GM23338 (cell line): ENCODE measurements around the gene DNAH17. TPM values are rescaled to one million over a fixed set of nuclear protein-coding genes. Genes with fewer than 3 reads are reported as not detected.

Experiments used
- ATAC-seq: fragments of 200-7000 bp; cut with Tn5 transposase; 3 replicates; pipeline ENCODE4 v1.9.1; 2020
- DNase-seq: peaks from one replicate; pipeline ENCODE4 v3.0.0-alpha.2; 2015; ENCODE audit warnings: low spot score
- H2AFZ ChIP-seq: fragments of 200-600 bp; sonication (generic); 2 replicates; pipeline ENCODE4 v1.8.0; 2016; ENCODE audit warnings: antibody characterized with exemption, mild to moderate bottlenecking, moderate library complexity
- H3F3A ChIP-seq: fragments of 200-600 bp; sonication (generic); replicated peaks from 2 replicates; pipeline ENCODE4 v1.8.0; 2017; ENCODE audit warnings: antibody characterized with exemption, mixed run types, low read depth
- H3K27ac ChIP-seq: fragments of 200-600 bp; sonication (generic); 2 replicates; pipeline ENCODE4 v1.6.1; 2016; ENCODE audit warnings: low read depth
- H3K27me3 ChIP-seq: fragments of 200-600 bp; sonication (generic); 2 replicates; pipeline ENCODE4 v1.8.0; 2016; ENCODE audit warnings: mild to moderate bottlenecking, mixed run types, moderate library complexity; ENCODE audit not compliant: insufficient read depth
- H3K36me3 ChIP-seq: fragments of 200-600 bp; sonication (generic); 2 replicates; pipeline ENCODE4 v1.8.0; 2016; ENCODE audit warnings: mild to moderate bottlenecking; ENCODE audit not compliant: insufficient read depth
- H3K4me1 ChIP-seq: fragments of 200-600 bp; sonication (generic); 2 replicates; pipeline ENCODE4 v1.8.0; 2016; ENCODE audit warnings: mild to moderate bottlenecking, moderate library complexity; ENCODE audit not compliant: insufficient read depth
- H3K4me2 ChIP-seq: fragments of 200-600 bp; sonication (generic); 2 replicates; pipeline ENCODE4 v1.7.1; 2017; ENCODE audit warnings: mixed run types
- H3K4me3 ChIP-seq: fragments of 200-600 bp; sonication (generic); 2 replicates; pipeline ENCODE4 v1.6.1; 2016; ENCODE audit warnings: mixed run types
- H3K79me2 ChIP-seq: fragments of 200-600 bp; sonication (generic); replicated peaks from 2 replicates; pipeline ENCODE4 v1.8.0; 2017; ENCODE audit warnings: mild to moderate bottlenecking; ENCODE audit not compliant: insufficient read depth
- H3K9me2 ChIP-seq: fragments of 200-600 bp; sonication (generic); 2 replicates; pipeline ENCODE4 v1.8.0; 2017; ENCODE audit not compliant: insufficient read depth
- H4K20me1 ChIP-seq: fragments of 200-600 bp; sonication (generic); replicated peaks from 2 replicates; pipeline ENCODE4 v1.8.0; 2017; ENCODE audit warnings: mild to moderate bottlenecking; ENCODE audit not compliant: insufficient read depth
- H3K27ac Mint-ChIP-seq: 2 replicates; pipeline ENCODE4 v1.8.0; 2020; ENCODE audit warnings: inconsistent platforms, mild to moderate bottlenecking, moderate library complexity, mixed read lengths
- H3K27me3 Mint-ChIP-seq: 3 replicates; pipeline ENCODE4 v1.8.0; 2022; ENCODE audit warnings: low read depth, mild to moderate bottlenecking, moderate library complexity, mixed read lengths, inconsistent platforms; ENCODE audit not compliant: insufficient read depth, poor library complexity
- H3K36me3 Mint-ChIP-seq: 3 replicates; pipeline ENCODE4 v1.8.0; 2021; ENCODE audit warnings: low read depth, mild to moderate bottlenecking, inconsistent platforms, moderate library complexity, mixed read lengths
- H3K4me1 Mint-ChIP-seq: 3 replicates; pipeline ENCODE4 v1.8.0; 2020; ENCODE audit warnings: mild to moderate bottlenecking, inconsistent platforms, mixed read lengths
- H3K4me3 Mint-ChIP-seq: 3 replicates; pipeline ENCODE4 v1.8.0; 2021; ENCODE audit warnings: moderate library complexity, mild to moderate bottlenecking, inconsistent platforms, mixed read lengths
- H3K9me3 Mint-ChIP-seq: 3 replicates; pipeline ENCODE4 v1.8.0; 2020; ENCODE audit warnings: moderate library complexity, mild to moderate bottlenecking, inconsistent platforms, mixed read lengths
- CREB1 ChIP-seq: fragments of 250-450 bp; sonication (Bioruptor Pico); IDR thresholded peaks from 2 replicates; pipeline ENCODE4 v1.5.0; 2020; ENCODE audit warnings: low read depth, mild to moderate bottlenecking, moderate library complexity
- CTCF ChIP-seq, 2 experiments: fragments of 200-600 bp in 1 of 2; sonication (generic) in 1 of 2; conservative IDR thresholded peaks; 2 replicates each; pipeline versions ENCODE4 v1.5.1 to v1.6.1; 2016 to 2017; ENCODE audit warnings: antibody characterized with exemption in 2 of 2, low read depth in 2 of 2, mild to moderate bottlenecking in 2 of 2, moderate library complexity in 1 of 2
- ETS1 ChIP-seq: IDR thresholded peaks from 2 replicates; pipeline ENCODE4 v1.6.1; 2016; ENCODE audit warnings: antibody characterized with exemption
- EZH2 ChIP-seq: fragments of 200-600 bp; sonication (generic); IDR thresholded peaks from one replicate; pipeline ENCODE4 v1.8.0; 2017; ENCODE audit warnings: antibody characterized with exemption, mild to moderate bottlenecking, low read depth; ENCODE audit not compliant: unreplicated experiment
- EZH2phosphoT487 ChIP-seq: fragments of 200-600 bp; sonication (generic); IDR thresholded peaks from one replicate; pipeline ENCODE4 v1.8.1; 2018; ENCODE audit warnings: antibody characterized with exemption; ENCODE audit not compliant: unreplicated experiment
- JUNB ChIP-seq: IDR thresholded peaks from one replicate; pipeline ENCODE4 v1.6.1; 2016; ENCODE audit warnings: antibody characterized with exemption; ENCODE audit not compliant: unreplicated experiment
- NANOG ChIP-seq: IDR thresholded peaks from 2 replicates; pipeline ENCODE4 v1.6.1; 2016; ENCODE audit warnings: antibody characterized with exemption, borderline replicate concordance
- POLR2AphosphoS5 ChIP-seq: IDR thresholded peaks from 2 replicates; pipeline ENCODE4 v1.6.1; 2016; ENCODE audit warnings: antibody characterized with exemption, low read depth
- STAT1 ChIP-seq: IDR thresholded peaks from one replicate; pipeline ENCODE4 v1.6.1; 2016; ENCODE audit warnings: antibody characterized with exemption; ENCODE audit not compliant: unreplicated experiment
- ZNF114 ChIP-seq: fragments of 250-450 bp; sonication (Bioruptor Pico); IDR thresholded peaks from 2 replicates; pipeline ENCODE4 v1.5.0; 2020; ENCODE audit warnings: mild to moderate bottlenecking, moderate library complexity
- ZNF331 ChIP-seq: fragments of 250-450 bp; sonication (Bioruptor Pico); IDR thresholded peaks from 2 replicates; pipeline ENCODE4 v1.5.0; 2020; ENCODE audit warnings: low read depth, mild to moderate bottlenecking, moderate library complexity
- ZNF462 ChIP-seq: fragments of 250-450 bp; sonication (Bioruptor Pico); IDR thresholded peaks from 2 replicates; pipeline ENCODE4 v1.5.0; 2020; ENCODE audit warnings: mild to moderate bottlenecking, moderate library complexity
- polyA plus RNA-seq: library from polyadenylated mRNA; unstranded; fragments of >200 nt; fragmentation: Nextera tagmentation; extraction: Ambion mirVana; gene quantifications from 2 replicates; pipeline ENCODE4 v1.2.1, GENCODE V29; 2016
- total RNA-seq: library from RNA; depleted of rRNA; stranded (reverse); fragments of >200 nt; shearing (Covaris generic); gene quantifications from 2 replicates; pipeline ENCODE4 v1.2.3, GENCODE V29; 2014
- TF ChIP-seq, protein P1 (sequence below): IDR thresholded peaks from one replicate; pipeline ENCODE4 v1.6.1; 2018; ENCODE audit warnings: antibody characterized with exemption; ENCODE audit not compliant: unreplicated experiment

DNAH17 gene
- total and polyA plus RNA-seq, 2 experiments from 2014 or later: 0.59 to 2.0 TPM

DNA sequence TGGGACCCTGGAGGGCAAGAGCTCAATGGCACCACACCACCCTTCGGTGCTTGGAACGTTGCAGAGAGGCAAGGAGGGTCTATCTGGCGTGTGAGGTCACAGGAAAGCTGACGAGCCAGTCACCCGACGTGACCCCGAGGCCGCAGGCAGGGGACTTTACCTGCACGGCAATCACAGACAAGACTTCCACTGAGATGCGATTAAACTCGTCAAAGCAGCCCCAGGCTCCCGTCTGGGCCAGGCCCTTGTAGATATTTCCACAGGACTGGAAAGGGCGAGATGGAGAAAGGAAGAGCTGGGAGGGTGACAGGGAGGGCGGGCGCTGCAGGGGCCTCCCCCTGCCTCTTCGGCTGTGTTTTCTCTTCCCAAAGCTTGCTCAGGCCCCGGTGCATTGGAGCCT lies 78.3 kb downstream of the DNAH17 start:
- no peak for TF ChIP-seq STAT1
- TF ChIP-seq, protein P1, sequence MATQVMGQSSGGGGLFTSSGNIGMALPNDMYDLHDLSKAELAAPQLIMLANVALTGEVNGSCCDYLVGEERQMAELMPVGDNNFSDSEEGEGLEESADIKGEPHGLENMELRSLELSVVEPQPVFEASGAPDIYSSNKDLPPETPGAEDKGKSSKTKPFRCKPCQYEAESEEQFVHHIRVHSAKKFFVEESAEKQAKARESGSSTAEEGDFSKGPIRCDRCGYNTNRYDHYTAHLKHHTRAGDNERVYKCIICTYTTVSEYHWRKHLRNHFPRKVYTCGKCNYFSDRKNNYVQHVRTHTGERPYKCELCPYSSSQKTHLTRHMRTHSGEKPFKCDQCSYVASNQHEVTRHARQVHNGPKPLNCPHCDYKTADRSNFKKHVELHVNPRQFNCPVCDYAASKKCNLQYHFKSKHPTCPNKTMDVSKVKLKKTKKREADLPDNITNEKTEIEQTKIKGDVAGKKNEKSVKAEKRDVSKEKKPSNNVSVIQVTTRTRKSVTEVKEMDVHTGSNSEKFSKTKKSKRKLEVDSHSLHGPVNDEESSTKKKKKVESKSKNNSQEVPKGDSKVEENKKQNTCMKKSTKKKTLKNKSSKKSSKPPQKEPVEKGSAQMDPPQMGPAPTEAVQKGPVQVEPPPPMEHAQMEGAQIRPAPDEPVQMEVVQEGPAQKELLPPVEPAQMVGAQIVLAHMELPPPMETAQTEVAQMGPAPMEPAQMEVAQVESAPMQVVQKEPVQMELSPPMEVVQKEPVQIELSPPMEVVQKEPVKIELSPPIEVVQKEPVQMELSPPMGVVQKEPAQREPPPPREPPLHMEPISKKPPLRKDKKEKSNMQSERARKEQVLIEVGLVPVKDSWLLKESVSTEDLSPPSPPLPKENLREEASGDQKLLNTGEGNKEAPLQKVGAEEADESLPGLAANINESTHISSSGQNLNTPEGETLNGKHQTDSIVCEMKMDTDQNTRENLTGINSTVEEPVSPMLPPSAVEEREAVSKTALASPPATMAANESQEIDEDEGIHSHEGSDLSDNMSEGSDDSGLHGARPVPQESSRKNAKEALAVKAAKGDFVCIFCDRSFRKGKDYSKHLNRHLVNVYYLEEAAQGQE: no peak
- TF ChIP-seq ZNF331 (CRISPR knock-in tag): no peak
- no peak for TF ChIP-seq POLR2AphosphoS5
- no peak for TF ChIP-seq CTCF (conservative IDR thresholded peaks at IDR 0.05; ENCODE audit: low read depth in 2 of 2)
- no peak for TF ChIP-seq ZNF114 (CRISPR knock-in tag)
- no peak for TF ChIP-seq CREB1 (CRISPR knock-in tag)
- no peak for TF ChIP-seq ZNF462 (CRISPR knock-in tag)
- no peak for TF ChIP-seq NANOG
- no peak for TF ChIP-seq EZH2
- TF ChIP-seq ETS1: no peak
- TF ChIP-seq JUNB: no peak
- no peak for TF ChIP-seq EZH2phosphoT487
- peak overlapping the region; percentile 66; the same call in 1 of the 2 replicates for H3K4me2 ChIP-seq
- peak overlapping the region; percentile 95 for H2AFZ ChIP-seq
- ATAC-seq (peak; percentile 51), DNase-seq (peak; percentile 46)
- no peaks in the 10 kb centered on the region for H4K20me1 ChIP-seq
- H3F3A ChIP-seq: no peaks in the 10 kb centered on the region
- Mint-ChIP-seq H3K27me3 (peaks cover 15% of the 10 kb centered on the region), H3K4me3 (no peak overlapping the region; the same call in 2 of the 3 replicates), H3K27ac (no peak overlapping the region), H3K36me3 (no peaks in the 10 kb centered on the region), H3K4me1 (peaks cover 9% of the 10 kb centered on the region), H3K9me3 (no peaks in the 10 kb centered on the region; the same call in 2 of the 3 replicates)
- H3K4me3 ChIP-seq: no peak overlapping the region
- H3K4me1 ChIP-seq: peaks cover 9% of the 10 kb centered on the region
- no peaks in the 10 kb centered on the region for H3K9me2 ChIP-seq
- no peaks in the 10 kb centered on the region for H3K79me2 ChIP-seq
- H3K27me3 ChIP-seq: no peaks in the 10 kb centered on the region
- H3K27ac ChIP-seq: no peak overlapping the region
- no peaks in the 10 kb centered on the region for H3K36me3 ChIP-seq
